AG04449 (cell line): ENCODE measurements around the gene PML.
"Not testable (repeated sequence)": the region's sequence is repeated elsewhere in the genome, so short reads cannot be mapped to it uniquely, and the experiment has no call there.

Experiments
- CTCF ChIA-PET: fragments of 350-600 bp; formaldehyde crosslinking; extraction: SDS; loops from one replicate; lab custom pipeline; 2021; ENCODE audit warnings: antibody characterized with exemption; lab: Yijun Ruan, JAX
- POLR2A ChIA-PET: fragments of 400-600, 350-600 bp; formaldehyde crosslinking; extraction: SDS; loops from one replicate; lab custom pipeline; 2020; ENCODE audit warnings: antibody characterized with exemption, inconsistent platforms; lab: Yijun Ruan, JAX
- DNase-seq: peaks from one replicate; pipeline ENCODE4 v3.0.0-alpha.2; 2010; ENCODE audit warnings: low read depth, low spot score
- H3K4me3 ChIP-seq: 2 replicates; pipeline ENCODE4 v1.5.1; 2011; ENCODE audit warnings: low read depth, mild to moderate bottlenecking, control low read depth, low read length

Gene PML

DNA sequence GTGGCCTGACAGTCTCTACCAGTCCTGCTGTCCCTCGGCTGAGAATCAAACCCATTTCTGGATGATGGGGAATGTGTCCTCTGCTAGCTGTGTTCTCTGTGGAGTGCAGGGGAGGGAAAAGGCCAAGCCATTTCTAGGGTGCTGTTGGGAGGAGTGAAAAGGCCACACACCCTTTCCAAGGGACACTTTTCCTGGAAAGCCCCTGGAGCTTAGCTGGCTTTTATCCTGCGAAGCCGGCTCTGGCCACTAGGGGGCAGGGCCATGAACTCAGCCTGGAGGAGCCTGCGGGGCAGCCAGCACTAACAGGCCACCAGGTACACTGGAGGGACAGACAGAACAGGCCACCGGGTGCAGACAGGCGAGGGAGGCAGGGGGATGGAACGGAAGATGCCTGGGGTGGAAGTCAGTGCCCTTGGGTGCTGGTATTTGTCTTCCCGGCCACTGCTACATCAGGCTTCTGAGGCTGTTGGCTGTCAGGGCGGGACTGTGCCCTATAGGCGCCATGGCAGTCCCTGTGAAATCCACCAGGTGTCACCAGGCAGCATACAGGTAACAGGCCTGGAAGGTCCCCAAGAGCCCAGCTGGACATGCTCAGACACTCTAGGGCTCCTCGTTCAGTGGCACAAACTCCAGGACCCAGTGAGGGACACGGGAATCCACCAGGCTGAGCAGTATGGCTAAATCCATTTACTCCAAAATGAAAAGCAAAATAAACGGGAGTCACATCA lies 71.3 kb downstream of the PML start:
- POLR2A ChIA-PET, DNase-seq, H3K4me3 ChIP-seq: not testable (repeated sequence)
- CTCF ChIA-PET, result interaction anchor here (1.2 to 1.7 kb wide), 2 partner anchors 10 to 19 kb away, joined by 4 to 5 read pairs; no protein-coding TSS in a partner anchor

DNA sequence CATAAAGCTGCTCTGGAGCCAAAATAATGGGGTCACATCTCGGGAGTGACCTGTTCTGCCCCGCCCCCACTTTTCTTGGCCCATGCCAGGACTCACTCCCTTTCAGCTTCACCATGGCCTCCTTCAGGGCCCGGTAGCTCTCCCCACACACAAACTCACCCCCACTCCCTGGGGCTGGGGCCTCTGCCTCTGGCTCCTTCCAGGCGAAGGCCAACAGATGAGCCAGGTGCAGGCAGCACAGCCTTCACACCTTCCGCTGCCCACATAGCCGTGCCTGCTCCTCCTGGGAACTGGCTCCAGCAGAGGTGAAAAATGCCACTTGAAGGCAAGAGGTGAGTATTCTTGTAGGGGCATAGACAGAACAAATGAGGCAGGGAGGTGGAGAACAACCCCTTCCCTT lies 77.1 kb downstream of the PML start:
- H3K4me3 ChIP-seq, CTCF ChIA-PET, DNase-seq, POLR2A ChIA-PET: not testable (repeated sequence)

DNA sequence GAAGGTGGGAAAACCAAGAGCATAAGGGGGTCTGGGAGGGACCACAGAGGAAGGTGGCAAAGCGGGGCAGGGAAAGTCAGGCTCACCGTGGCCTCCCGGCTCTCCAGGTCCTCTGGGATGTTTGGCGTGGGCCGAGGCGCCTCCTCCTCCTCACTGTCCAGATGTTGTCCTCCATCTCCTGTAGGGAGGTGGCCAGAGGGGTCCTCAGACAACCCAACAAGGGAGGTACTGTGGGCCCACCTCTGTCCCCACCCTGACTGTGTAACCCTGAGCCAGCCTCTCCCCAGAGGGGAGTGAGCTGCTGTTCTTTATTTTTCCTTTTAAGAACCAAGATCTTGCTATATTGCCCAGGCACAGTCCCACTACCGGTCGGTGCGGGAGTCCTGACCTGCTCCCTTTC lies 77.6 kb downstream of the PML start:
- CTCF ChIA-PET, result not testable (repeated sequence)

DNA sequence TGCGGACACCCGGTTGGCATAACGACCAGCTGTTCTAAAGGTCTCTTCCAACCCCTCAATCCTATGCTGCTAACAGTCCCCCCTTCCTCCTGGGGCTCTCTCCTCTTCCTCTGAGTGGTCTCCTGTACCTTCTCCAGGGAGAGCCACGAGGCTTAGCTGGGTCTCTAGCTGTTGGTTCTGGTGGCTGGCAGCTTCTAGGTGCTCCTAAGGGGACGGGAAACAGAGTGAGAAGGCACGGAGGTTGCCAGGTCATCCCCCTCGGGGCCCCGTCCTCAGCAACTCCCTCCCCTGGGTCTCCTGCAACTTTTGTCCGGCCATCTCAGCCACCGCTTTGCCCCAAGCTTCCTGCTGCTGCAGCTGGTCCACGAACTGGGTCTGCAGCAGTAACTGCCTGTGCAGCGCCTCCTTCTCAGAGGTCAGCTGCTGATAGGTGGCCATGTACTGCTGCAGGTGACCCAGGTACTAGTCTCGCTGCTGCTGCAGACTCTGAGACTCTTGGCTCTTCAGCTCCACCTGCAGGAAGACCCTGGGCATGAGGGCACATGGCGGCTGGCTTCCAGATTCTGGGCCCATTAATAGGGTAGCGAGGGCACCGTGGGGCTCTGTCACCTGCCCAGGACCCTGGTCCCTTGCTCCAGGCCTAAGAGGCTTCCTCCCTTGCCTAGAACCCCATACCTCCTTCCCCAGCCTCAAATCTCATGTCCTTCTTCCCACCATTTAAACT lies 78.3 kb downstream of the PML start:
- CTCF ChIA-PET, POLR2A ChIA-PET: not testable (repeated sequence)

More for the DNA sequence above, 77.6 kb downstream of the PML start:
- H3K4me3 ChIP-seq, DNase-seq, POLR2A ChIA-PET: not testable (repeated sequence)

DNA sequence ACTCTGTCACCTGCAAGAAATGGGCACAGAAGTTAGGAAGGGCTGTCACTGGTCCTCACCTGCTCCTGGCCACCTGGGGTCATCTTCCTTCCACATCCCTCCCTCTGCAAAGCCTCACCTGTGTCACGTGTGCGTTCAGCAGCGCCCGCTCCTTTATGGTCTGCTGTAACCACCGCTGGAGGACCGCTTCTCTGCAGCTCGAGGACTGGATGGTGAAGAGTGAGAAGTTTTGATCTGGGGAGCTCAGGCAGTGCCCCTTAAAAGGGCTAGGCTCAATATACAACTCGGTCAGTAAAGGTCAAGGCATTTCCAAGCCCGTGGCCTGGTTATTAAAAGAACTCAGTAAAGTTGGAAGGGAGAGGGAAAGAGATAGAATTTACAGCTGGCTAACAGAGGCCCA lies 81.3 kb downstream of the PML start:
- POLR2A ChIA-PET, CTCF ChIA-PET, DNase-seq, H3K4me3 ChIP-seq: not testable (repeated sequence)

More for the DNA sequence above, 78.3 kb downstream of the PML start:
- not testable (repeated sequence) for H3K4me3 ChIP-seq, DNase-seq

DNA sequence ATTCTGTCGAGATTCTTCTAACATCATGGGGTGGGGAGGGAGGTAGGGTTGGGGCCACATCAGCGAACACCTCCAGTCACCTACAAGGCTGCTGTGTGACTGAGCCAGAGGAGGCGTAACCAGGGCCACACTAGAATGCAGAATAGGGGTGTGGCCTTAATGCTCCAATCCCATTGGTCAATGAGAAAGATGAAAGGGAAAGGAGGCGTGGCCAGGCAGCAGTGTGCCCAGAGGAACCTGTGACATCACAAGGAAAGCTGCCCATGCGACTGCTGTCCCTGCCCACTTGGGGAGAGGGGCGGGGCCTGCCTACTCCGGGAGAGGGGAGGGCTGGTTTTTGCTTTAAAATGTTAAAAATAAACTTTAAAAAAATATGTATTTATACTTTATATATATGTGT lies 87.9 kb downstream of the PML start, which contains the start of gene GOLGA6A:
GOLGA6A (minus strand) TSS at position 101 of the 400 bp plus-strand sequence; CDS start at position 60, 41 bp downstream.
- H3K4me3 ChIP-seq, POLR2A ChIA-PET, CTCF ChIA-PET, DNase-seq: not testable (repeated sequence)

DNA sequence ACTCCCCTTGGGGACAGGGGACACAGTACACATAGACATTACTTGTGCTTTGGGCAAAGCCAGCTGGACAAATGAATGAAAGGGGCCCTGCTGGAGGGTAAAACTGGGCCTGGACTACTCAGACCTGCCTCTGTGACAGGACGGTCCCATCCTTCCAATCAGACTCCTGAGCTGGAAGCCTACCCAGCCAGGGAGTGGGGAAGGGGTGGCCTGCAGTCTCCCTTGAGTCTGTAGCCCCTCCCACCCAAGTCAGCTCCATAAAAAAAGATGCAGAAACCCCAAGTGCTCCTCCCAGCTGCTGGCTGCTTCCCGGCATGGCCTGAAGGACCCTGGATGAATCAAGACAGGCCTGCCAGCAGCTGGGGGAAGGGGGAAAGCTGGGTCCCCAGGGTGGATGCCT lies 100.1 kb downstream of the PML start:
- DNase-seq, POLR2A ChIA-PET, CTCF ChIA-PET: not testable (repeated sequence)

DNA sequence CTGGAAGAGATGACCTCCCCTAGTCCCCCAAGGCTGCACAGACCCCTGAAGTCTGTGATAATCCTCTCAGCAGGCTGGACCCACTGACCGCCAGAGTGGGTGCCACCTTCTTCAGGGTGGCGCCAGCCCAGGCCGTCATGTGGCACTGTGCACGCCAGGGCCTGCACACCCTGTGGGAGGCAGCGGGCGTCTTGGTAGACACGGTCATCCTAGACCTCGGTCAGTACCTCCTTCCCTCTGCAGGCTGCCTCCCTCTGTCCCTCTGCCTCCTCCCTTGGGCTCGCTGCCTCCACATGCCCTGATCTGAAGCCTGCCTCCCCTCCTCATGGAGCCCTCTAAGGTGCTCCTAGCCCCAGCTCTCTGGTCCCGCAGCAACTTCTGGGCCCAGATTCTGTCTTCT lies 101.1 kb downstream of the PML start:
- POLR2A ChIA-PET, result not testable (repeated sequence)

More for the DNA sequence above, 100.1 kb downstream of the PML start:
- not testable (repeated sequence) for H3K4me3 ChIP-seq

DNA sequence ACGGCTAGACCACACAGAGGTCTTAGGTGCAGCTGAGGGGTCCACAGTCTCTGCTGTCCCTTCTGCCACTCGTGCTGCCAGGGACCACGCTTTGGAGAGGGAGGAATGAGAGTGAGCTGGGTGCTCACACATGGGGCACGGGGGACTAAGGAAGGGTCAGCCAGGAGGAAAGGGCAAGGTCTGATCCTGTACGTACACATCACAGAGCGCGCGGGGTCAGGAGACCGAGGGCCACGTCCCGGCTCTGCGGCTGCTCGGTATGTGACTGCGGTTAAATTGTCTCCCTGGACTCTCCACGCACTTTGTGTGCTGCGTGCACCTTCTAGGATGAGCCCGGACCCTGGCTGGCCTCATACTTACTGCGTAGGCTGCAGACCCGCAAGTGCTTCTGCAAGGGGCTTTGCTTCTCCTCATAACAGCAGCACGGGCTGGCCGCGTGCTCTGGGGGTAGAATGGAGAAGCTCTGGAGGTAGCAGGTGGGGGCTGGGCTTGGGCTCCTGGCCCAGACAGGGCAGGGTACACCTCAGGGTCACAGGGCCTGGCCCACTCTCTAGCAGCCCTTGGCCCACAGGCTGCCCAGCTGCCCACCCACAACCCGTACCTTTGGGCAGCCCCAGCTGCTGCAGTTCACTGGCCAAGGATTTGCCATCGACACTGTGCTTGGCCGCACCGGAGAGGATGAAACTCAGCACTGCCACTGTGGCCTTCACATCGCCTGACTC lies 102.4 kb downstream of the PML start:
- DNase-seq, CTCF ChIA-PET, POLR2A ChIA-PET, H3K4me3 ChIP-seq: not testable (repeated sequence)

More for the DNA sequence above, 101.1 kb downstream of the PML start:
- DNase-seq, H3K4me3 ChIP-seq, CTCF ChIA-PET: not testable (repeated sequence)
